ENCODE measurements around the gene LONRF2. TPM values are rescaled to one million over a fixed set of nuclear protein-coding genes. Genes with fewer than 3 reads are reported as not detected.

Gene LONRF2
- total and polyA plus RNA-seq, 2 donors (not counting 1 experiment from before 2014, with no cell fraction given), result under 0.01 to 0.01 TPM

GRCh38 chr2:100309973-100310719 lies 12.2 kb downstream of the LONRF2 start:
- H3K36me3 ChIP-seq (ENCODE audit: control insufficient read depth, insufficient read depth, low read length), result no peaks in the 10 kb centered on the region
- DNase-seq (ENCODE audit: low read depth in 2 of 2), result peak in 1 of 2 donors; percentile 83
- H3K4me2 ChIP-seq (ENCODE audit: extremely low read depth, insufficient read depth, low read length), result no peak overlapping the region

DNA sequence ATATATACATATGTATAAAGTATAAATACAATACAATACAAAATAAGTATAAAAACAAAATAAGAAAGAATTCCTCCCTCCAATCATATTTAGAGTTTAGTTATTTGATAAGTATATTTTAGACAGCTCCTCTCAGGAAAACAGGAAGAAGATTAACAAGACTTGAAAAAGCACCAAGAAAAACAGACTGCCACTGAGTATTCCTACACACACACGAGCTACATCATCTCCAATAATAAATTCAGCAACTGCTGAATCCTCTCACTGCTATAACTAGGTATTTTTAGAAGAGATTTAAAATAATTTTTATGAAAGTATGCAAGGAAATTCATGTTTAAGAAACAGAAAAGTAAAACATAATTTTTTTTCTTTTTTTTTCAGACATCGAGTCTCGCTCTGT lies 13.0 kb downstream of the LONRF2 start:
- no peak overlapping the region for H3K4me2 ChIP-seq (ENCODE audit: extremely low read depth, insufficient read depth, low read length)
- no peaks in the 10 kb centered on the region for H4K20me1 ChIP-seq (ENCODE audit: control insufficient read depth, extremely low read depth, insufficient read depth, low read length)
- H3K9me3 ChIP-seq (ENCODE audit: control insufficient read depth, insufficient read depth, low read depth, low read length), result no peaks in the 10 kb centered on the region
- no peaks in the 10 kb centered on the region for H3K79me2 ChIP-seq (ENCODE audit: control insufficient read depth, insufficient read depth, low read length)
- no peak overlapping the region for H3K9ac ChIP-seq (ENCODE audit: insufficient read depth, low read length)
- H3K4me1 ChIP-seq (ENCODE audit: control insufficient read depth, extremely low read depth, insufficient read depth, low read length), result no peaks in the 10 kb centered on the region
- no peaks in the 10 kb centered on the region for H3K27me3 ChIP-seq (ENCODE audit: control insufficient read depth, insufficient read depth, low read length)
- H2AFZ ChIP-seq (ENCODE audit: low read length), result no peak overlapping the region
- DNase-seq (ENCODE audit: low read depth in 2 of 2), result peak in 1 of 2 donors; percentile 15
- TF ChIP-seq, protein P1, sequence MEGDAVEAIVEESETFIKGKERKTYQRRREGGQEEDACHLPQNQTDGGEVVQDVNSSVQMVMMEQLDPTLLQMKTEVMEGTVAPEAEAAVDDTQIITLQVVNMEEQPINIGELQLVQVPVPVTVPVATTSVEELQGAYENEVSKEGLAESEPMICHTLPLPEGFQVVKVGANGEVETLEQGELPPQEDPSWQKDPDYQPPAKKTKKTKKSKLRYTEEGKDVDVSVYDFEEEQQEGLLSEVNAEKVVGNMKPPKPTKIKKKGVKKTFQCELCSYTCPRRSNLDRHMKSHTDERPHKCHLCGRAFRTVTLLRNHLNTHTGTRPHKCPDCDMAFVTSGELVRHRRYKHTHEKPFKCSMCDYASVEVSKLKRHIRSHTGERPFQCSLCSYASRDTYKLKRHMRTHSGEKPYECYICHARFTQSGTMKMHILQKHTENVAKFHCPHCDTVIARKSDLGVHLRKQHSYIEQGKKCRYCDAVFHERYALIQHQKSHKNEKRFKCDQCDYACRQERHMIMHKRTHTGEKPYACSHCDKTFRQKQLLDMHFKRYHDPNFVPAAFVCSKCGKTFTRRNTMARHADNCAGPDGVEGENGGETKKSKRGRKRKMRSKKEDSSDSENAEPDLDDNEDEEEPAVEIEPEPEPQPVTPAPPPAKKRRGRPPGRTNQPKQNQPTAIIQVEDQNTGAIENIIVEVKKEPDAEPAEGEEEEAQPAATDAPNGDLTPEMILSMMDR (conservative IDR thresholded peaks at IDR 0.05 in 1 of 2, IDR thresholded peaks at IDR 0.05 in 1 of 2; ENCODE audit: low read depth in 1 of 2, low read length in 2 of 2), result no peak
- no peak for TF ChIP-seq EZH2 (IDR thresholded peaks at IDR 0.05; ENCODE audit: low read length, missing control alignments)
- no peak overlapping the region for H3K27ac ChIP-seq (ENCODE audit: insufficient read depth, low read length)
- H3K4me3 ChIP-seq (replicated peaks in 1 of 4; ENCODE audit: control extremely low read depth in 1 of 4, insufficient read depth in 1 of 4, low read depth in 3 of 4, low read length in 4 of 4), result no peak overlapping the region
- H3K36me3 ChIP-seq (ENCODE audit: control insufficient read depth, insufficient read depth, low read length), result no peaks in the 10 kb centered on the region

More at GRCh38 chr2:100309973-100310719, 12.2 kb downstream of the LONRF2 start:
- Histone ChIP-seq H3K27me3 (ENCODE audit: control insufficient read depth, insufficient read depth, low read length) (no peaks in the 10 kb centered on the region), H3K79me2 (ENCODE audit: control insufficient read depth, insufficient read depth, low read length) (no peaks in the 10 kb centered on the region), H3K4me1 (ENCODE audit: control insufficient read depth, extremely low read depth, insufficient read depth, low read length) (no peaks in the 10 kb centered on the region), H2AFZ (ENCODE audit: low read length) (no peak overlapping the region), H3K27ac (ENCODE audit: insufficient read depth, low read length) (no peak overlapping the region), H4K20me1 (ENCODE audit: control insufficient read depth, extremely low read depth, insufficient read depth, low read length) (no peaks in the 10 kb centered on the region), H3K9me3 (ENCODE audit: control insufficient read depth, insufficient read depth, low read depth, low read length) (no peaks in the 10 kb centered on the region), H3K9ac (ENCODE audit: insufficient read depth, low read length) (no peak overlapping the region), H3K4me3 (replicated peaks in 1 of 4; ENCODE audit: control extremely low read depth in 1 of 4, insufficient read depth in 1 of 4, low read depth in 3 of 4, low read length in 4 of 4) (no peak overlapping the region)
- TF ChIP-seq, protein P1 (conservative IDR thresholded peaks at IDR 0.05 in 1 of 2, IDR thresholded peaks at IDR 0.05 in 1 of 2; ENCODE audit: low read depth in 1 of 2, low read length in 2 of 2), result no peak
- no peak for TF ChIP-seq EZH2 (IDR thresholded peaks at IDR 0.05; ENCODE audit: low read length, missing control alignments)

DNA sequence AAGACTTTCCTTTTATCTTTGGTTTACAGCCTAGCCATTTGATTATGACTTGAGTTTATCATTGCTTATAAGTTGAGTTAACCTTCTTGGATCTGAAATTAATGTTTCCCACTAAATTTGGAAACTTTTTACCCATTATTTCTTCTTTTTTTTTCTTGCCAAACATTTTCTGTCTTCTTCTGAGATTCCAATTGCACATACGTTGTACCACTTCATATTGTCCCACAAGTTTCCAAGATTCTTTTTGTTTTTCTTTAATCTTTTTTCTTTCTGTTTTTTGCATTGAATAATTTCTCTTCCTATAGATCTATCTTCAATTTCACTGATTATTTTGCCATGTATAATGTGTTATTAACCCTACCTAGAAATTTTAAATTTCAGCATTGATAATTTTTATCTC lies 18.6 kb downstream of the LONRF2 start:
- Histone ChIP-seq H3K4me2 (ENCODE audit: extremely low read depth, insufficient read depth, low read length) (no peak overlapping the region), H2AFZ (ENCODE audit: low read length) (no peak overlapping the region), H3K27ac (ENCODE audit: insufficient read depth, low read length) (no peak overlapping the region), H3K4me3 (replicated peaks in 1 of 4; ENCODE audit: control extremely low read depth in 1 of 4, insufficient read depth in 1 of 4, low read depth in 3 of 4, low read length in 4 of 4) (no peak overlapping the region), H4K20me1 (ENCODE audit: control insufficient read depth, extremely low read depth, insufficient read depth, low read length) (no peaks in the 10 kb centered on the region), H3K27me3 (ENCODE audit: control insufficient read depth, insufficient read depth, low read length) (no peaks in the 10 kb centered on the region), H3K79me2 (ENCODE audit: control insufficient read depth, insufficient read depth, low read length) (no peaks in the 10 kb centered on the region), H3K9ac (ENCODE audit: insufficient read depth, low read length) (no peak overlapping the region), H3K36me3 (ENCODE audit: control insufficient read depth, insufficient read depth, low read length) (no peaks in the 10 kb centered on the region), H3K9me3 (ENCODE audit: control insufficient read depth, insufficient read depth, low read depth, low read length) (no peaks in the 10 kb centered on the region), H3K4me1 (ENCODE audit: control insufficient read depth, extremely low read depth, insufficient read depth, low read length) (no peaks in the 10 kb centered on the region)
- no peak for TF ChIP-seq EZH2 (IDR thresholded peaks at IDR 0.05; ENCODE audit: low read length, missing control alignments)
- TF ChIP-seq, protein P1 (conservative IDR thresholded peaks at IDR 0.05 in 1 of 2, IDR thresholded peaks at IDR 0.05 in 1 of 2; ENCODE audit: low read depth in 1 of 2, low read length in 2 of 2), result no peak
- no peak for DNase-seq (ENCODE audit: low read depth in 2 of 2)

Measured in fibroblast of lung (primary cell).